OCI-LY1 (cell line): ENCODE measurements around the gene CNTNAP2.

Source experiments
- H2AFZ ChIP-seq: fragments of 200-600 bp; sonication (generic), shearing (Covaris generic); 2 replicates; pipeline ENCODE4 v1.6.0; 2014; ENCODE audit warnings: antibody characterized with exemption, mild to moderate bottlenecking, low read length
- H3F3A ChIP-seq: fragments of 200-600 bp; sonication (generic), shearing (Covaris generic); 2 replicates; pipeline ENCODE4 v1.6.0; 2014; ENCODE audit warnings: mild to moderate bottlenecking, antibody characterized with exemption, low read length, moderate library complexity; ENCODE audit not compliant: insufficient read depth
- H3K27ac ChIP-seq: fragments of 200-600 bp; sonication (generic); 2 replicates; pipeline ENCODE4 v1.5.1; 2014; ENCODE audit warnings: low read length, mixed run types, mild to moderate bottlenecking, low read depth; ENCODE audit not compliant: poor library complexity, severe bottlenecking
- H3K27me3 ChIP-seq: fragments of 200-600 bp; sonication (generic); 2 replicates; pipeline ENCODE4 v1.6.0; 2014; ENCODE audit warnings: antibody characterized with exemption, mild to moderate bottlenecking, low read length, moderate library complexity; ENCODE audit not compliant: insufficient read depth
- H3K36me3 ChIP-seq: fragments of 200-600 bp; sonication (generic); 2 replicates; pipeline ENCODE4 v1.6.1; 2014; ENCODE audit warnings: mild to moderate bottlenecking, antibody characterized with exemption, low read length, moderate library complexity, mixed read lengths; ENCODE audit not compliant: insufficient read depth
- H3K4me1 ChIP-seq: fragments of 200-600 bp; sonication (generic); 2 replicates; pipeline ENCODE4 v1.5.1; 2014; ENCODE audit warnings: mild to moderate bottlenecking, low read length, moderate library complexity; ENCODE audit not compliant: insufficient read depth, severe bottlenecking
- H3K4me2 ChIP-seq: fragments of 200-600 bp; sonication (generic), shearing (Covaris generic); 2 replicates; pipeline ENCODE4 v1.6.1; 2014; ENCODE audit warnings: low read length
- H3K4me3 ChIP-seq: fragments of 200-600 bp; sonication (generic); 2 replicates; pipeline ENCODE4 v1.5.1; 2014; ENCODE audit warnings: low read length, low read depth, mild to moderate bottlenecking, mixed read lengths; ENCODE audit not compliant: poor library complexity, severe bottlenecking
- H3K79me2 ChIP-seq: fragments of 200-600 bp; shearing (Covaris generic); 2 replicates; pipeline ENCODE4 v1.6.1; 2016; ENCODE audit warnings: mixed run types, low read length, mixed read lengths; ENCODE audit not compliant: insufficient read depth
- H3K9ac ChIP-seq: fragments of 200-600 bp; sonication (generic), shearing (Covaris generic); 2 replicates; pipeline ENCODE4 v1.6.1; 2014; ENCODE audit warnings: mild to moderate bottlenecking, low read length, mixed read lengths
- H3K9me2 ChIP-seq: fragments of 200-600 bp; sonication (generic), shearing (Covaris generic); 2 replicates; pipeline ENCODE4 v1.6.1; 2014; ENCODE audit warnings: low read depth, mild to moderate bottlenecking, low read length, mixed read lengths
- H3K9me3 ChIP-seq: fragments of 200-600 bp; shearing (Covaris generic); 2 replicates; pipeline ENCODE4 v1.6.1; 2014; ENCODE audit warnings: low read length, mixed read lengths
- H4K20me1 ChIP-seq: fragments of 200-600 bp; sonication (generic), shearing (Covaris generic); 2 replicates; pipeline ENCODE4 v1.6.0; 2016; ENCODE audit warnings: mild to moderate bottlenecking, low read length; ENCODE audit not compliant: insufficient read depth
- EZH2 ChIP-seq: fragments of 200-600 bp; sonication (generic), shearing (Covaris generic); IDR thresholded peaks from 2 replicates; pipeline ENCODE4 v1.8.0; 2017; ENCODE audit warnings: borderline replicate concordance, mixed run types, mild to moderate bottlenecking, antibody characterized with exemption, low read length, moderate library complexity, mixed read lengths
- TF ChIP-seq, protein P1 (sequence below): fragments of 200-600 bp; sonication (generic), shearing (Covaris generic); IDR thresholded peaks from 2 replicates; pipeline ENCODE4 v1.5.1; 2017; ENCODE audit warnings: mild to moderate bottlenecking, antibody characterized with exemption, low read length, moderate library complexity, mixed read lengths

The CNTNAP2 gene

DNA sequence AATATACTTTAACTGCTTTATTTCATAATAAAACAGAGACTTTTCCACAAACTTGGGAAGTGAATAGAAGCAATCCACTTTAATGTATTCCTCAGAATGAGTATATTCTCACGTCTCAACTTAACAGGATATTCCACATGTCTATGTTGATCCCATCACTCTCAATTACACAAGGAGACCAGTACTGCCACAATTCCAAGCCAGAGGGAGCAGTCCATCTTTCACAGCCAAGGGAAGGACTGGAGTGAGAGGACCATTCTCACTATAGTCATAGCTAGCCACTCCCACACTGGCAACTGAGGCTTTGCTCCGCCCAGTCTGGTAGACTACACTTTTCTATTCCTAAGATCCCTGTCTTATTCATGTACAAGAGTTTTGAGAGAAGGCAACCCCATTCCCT is 553.9 kb downstream of the CNTNAP2 start:
- Histone ChIP-seq H3K36me3 (no peaks in the 10 kb centered on the region), H2AFZ (peak overlapping the region; percentile 75; the same call in 1 of the 2 replicates), H3K9me3 (peaks cover 29% of the 10 kb centered on the region), H3K9ac (no peak overlapping the region), H4K20me1 (no peaks in the 10 kb centered on the region), H3K4me1 (no peaks in the 10 kb centered on the region), H3K9me2 (no peaks in the 10 kb centered on the region), H3K27me3 (no peaks in the 10 kb centered on the region), H3K79me2 (no peaks in the 10 kb centered on the region), H3K27ac (no peak overlapping the region), H3K4me2 (no peak overlapping the region), H3F3A (no peaks in the 10 kb centered on the region; the same call in 1 of the 2 replicates), H3K4me3 (no peak overlapping the region)
- TF ChIP-seq, protein P1, sequence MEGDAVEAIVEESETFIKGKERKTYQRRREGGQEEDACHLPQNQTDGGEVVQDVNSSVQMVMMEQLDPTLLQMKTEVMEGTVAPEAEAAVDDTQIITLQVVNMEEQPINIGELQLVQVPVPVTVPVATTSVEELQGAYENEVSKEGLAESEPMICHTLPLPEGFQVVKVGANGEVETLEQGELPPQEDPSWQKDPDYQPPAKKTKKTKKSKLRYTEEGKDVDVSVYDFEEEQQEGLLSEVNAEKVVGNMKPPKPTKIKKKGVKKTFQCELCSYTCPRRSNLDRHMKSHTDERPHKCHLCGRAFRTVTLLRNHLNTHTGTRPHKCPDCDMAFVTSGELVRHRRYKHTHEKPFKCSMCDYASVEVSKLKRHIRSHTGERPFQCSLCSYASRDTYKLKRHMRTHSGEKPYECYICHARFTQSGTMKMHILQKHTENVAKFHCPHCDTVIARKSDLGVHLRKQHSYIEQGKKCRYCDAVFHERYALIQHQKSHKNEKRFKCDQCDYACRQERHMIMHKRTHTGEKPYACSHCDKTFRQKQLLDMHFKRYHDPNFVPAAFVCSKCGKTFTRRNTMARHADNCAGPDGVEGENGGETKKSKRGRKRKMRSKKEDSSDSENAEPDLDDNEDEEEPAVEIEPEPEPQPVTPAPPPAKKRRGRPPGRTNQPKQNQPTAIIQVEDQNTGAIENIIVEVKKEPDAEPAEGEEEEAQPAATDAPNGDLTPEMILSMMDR = no peak
- TF ChIP-seq EZH2 = no peak

GRCh38 chr7:146681487-146681886 is 564.9 kb downstream of the CNTNAP2 start:
- Histone ChIP-seq H3K27ac (peak overlapping the region; percentile 89), H3F3A (no peaks in the 10 kb centered on the region), H3K9me3 (peaks cover 14% of the 10 kb centered on the region), H4K20me1 (no peaks in the 10 kb centered on the region), H3K9ac (peak overlapping the region; percentile 31; the same call in 1 of the 2 replicates), H2AFZ (no peak overlapping the region), H3K9me2 (no peaks in the 10 kb centered on the region), H3K4me1 (peaks cover 65% of the 10 kb centered on the region), H3K79me2 (no peaks in the 10 kb centered on the region), H3K4me2 (peak overlapping the region; percentile 29; the same call in 1 of the 2 replicates), H3K27me3 (no peaks in the 10 kb centered on the region), H3K4me3 (no peak overlapping the region), H3K36me3 (no peaks in the 10 kb centered on the region)
- no peak for TF ChIP-seq EZH2
- TF ChIP-seq, protein P1 = no peak

- H3K27ac ChIP-seq = peak overlapping the region; percentile 89
- H2AFZ ChIP-seq = no peak overlapping the region
- no peaks in the 10 kb centered on the region for H4K20me1 ChIP-seq
- H3F3A ChIP-seq = no peaks in the 10 kb centered on the region
- no peaks in the 10 kb centered on the region for H3K36me3 ChIP-seq
- H3K79me2 ChIP-seq = no peaks in the 10 kb centered on the region
- peaks cover 19% of the 10 kb centered on the region for H3K9me3 ChIP-seq
- no peaks in the 10 kb centered on the region for H3K9me2 ChIP-seq
- no peak overlapping the region for H3K4me2 ChIP-seq
- peaks cover 67% of the 10 kb centered on the region for H3K4me1 ChIP-seq
- H3K27me3 ChIP-seq = no peaks in the 10 kb centered on the region
- peak overlapping the region; percentile 6; the same call in 1 of the 2 replicates for H3K9ac ChIP-seq
- no peak overlapping the region for H3K4me3 ChIP-seq
- TF ChIP-seq, protein P1 = no peak
- TF ChIP-seq EZH2 = no peak
These were observed 566.8 kb downstream of the CNTNAP2 start for GRCh38 chr7:146683439-146683838.
